Stimulated activated CD8-positive, alpha-beta memory T cell treated with anti-CD3 and anti-CD28 coated beads, Interleukin-4, amount 100 ng/mL, for 1 hour (primary cell): ENCODE measurements around the gene ZC3H10.

Source experiments
- DNase-seq, 2 donors: peaks; one replicate each; pipeline ENCODE4 v3.0.0-alpha.2; 2020; ENCODE audit warnings: low read depth in 2 of 2, low spot score in 1 of 2

The ZC3H10 gene

GRCh38 chr12:56164345-56164729 lies 46.3 kb downstream of the ZC3H10 start:
- DNase-seq: no peak

- no peak for DNase-seq
These were observed 47.3 kb downstream of the ZC3H10 start for GRCh38 chr12:56165369-56165768.

DNA sequence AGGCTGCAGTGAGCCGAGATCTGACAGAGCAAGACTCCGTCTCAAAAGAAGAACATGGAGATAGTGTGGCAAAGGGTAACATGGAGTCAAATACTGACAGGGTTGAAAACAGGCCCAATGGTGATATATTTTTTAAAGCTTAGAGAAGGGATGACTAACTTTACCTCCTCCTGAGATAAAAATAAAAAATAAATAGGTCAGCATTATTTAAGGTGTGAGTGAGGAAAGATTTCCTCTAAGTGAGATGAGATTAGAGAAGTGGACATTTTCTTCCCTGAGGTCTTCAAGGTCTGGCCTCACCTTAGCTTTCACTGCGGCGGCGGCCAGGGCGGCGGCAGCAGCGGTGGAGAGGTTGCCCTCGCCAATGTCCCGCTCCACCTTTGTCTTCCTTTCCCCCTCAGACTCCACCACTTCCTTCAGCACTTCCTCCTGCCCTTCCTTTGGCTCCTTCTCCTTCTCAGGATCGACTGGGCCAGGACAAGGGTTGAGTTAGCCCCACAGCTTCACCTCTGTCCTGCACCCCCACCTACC lies 51.2 kb downstream of the ZC3H10 start:
- no peak for DNase-seq

- no peak for DNase-seq
These were observed 54.8 kb downstream of the ZC3H10 start for GRCh38 chr12:56172839-56173238.
